T-helper 22 cell (primary cell): ENCODE data around the gene VPS18.

Experiments
- DNase-seq: peaks from one replicate; pipeline ENCODE4 v3.0.0-alpha.2; 2020; ENCODE audit warnings: low read depth

Gene VPS18

DNA sequence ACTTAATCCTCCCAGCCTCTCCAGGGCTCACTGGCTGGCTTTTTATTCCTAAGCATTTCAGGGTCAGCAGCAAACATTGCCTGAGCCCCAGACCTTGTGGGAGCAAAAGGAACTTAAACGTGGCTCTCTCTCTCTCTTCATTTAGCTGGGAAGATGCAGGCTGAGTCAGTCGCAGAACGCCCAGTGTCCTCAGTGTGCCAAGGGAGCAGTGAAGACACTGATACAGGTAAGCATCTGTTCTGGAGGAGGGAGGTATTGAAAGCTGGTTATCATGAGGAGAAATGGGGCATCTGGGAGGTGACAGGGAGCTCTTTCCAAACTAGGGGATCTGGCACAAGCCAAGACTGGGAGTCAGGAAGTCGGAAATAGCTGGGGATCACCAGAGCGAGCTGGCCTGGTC lies 24.6 kb upstream of the VPS18 start:
- DNase-seq: no peak

DNA sequence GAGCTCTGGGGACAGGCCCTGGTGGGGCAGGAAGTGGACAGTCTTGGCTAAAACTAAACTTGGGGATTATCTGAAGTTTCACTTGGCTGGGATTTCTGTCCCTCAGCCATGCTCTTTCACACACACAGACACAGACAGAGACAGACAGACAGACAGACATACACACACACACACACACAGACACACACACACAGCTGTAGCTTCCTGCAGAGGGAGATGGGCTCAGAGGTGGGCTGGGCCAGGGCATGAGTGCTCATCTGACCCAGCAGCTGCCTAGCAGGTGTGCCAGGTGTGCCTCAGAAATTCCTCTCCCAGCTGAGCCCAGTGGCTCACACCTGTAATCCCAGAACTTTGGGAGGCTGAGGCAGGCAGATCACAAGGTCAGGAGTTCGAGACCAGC lies 23.5 kb upstream of the VPS18 start:
- no peak for DNase-seq

GRCh38 chr15:40871749-40872617 lies 22.3 kb upstream of the VPS18 start:
- no peak for DNase-seq

GRCh38 chr15:40872791-40873693 lies 21.2 kb upstream of the VPS18 start:
- no peak for DNase-seq

GRCh38 chr15:40873694-40874561 lies 20.3 kb upstream of the VPS18 start, which contains the start of gene RHOV:
RHOV (minus strand) TSS chr15:40874234; CDS start chr15:40874139, 95 bp downstream.
- peak; percentile 48 for DNase-seq

DNA sequence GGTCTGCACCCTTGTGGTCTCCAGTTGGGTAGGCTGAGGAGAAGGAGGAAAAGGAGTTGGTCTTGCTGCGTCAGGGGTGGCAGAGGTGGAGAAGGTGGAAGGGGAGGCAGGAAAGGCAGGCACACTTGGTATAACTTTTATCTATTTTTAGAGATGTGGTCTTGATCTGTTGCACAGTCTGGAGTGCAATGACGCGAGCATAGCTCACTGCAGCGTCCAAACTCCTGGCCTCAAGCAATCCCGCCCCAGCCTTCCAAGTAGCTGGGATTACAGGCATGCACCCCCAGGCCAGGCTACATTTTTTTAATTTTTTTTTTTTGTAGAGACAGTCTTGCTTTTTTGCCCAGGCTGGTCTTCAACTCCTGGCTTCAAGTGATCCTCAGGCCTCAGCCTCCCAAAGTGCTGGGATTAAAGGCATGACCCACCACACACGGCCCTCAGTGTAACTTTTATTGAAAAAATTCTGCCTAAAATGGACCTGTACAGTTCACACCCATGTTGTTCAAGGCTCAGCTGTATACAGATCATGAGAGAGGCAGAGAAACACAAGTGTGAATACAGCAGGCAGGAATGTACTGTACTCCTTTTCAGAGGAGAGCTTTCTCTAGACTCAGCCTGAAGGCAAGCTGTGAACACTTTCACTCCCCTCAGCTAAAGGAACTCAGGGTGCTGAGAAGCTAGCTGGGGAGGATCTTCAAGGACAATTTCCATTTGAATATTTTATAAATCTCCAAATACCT lies 18.1 kb upstream of the VPS18 start:
- no peak for DNase-seq

- DNase-seq: no peak
These were observed 16.6 kb upstream of the VPS18 start for GRCh38 chr15:40877694-40878093.

DNA sequence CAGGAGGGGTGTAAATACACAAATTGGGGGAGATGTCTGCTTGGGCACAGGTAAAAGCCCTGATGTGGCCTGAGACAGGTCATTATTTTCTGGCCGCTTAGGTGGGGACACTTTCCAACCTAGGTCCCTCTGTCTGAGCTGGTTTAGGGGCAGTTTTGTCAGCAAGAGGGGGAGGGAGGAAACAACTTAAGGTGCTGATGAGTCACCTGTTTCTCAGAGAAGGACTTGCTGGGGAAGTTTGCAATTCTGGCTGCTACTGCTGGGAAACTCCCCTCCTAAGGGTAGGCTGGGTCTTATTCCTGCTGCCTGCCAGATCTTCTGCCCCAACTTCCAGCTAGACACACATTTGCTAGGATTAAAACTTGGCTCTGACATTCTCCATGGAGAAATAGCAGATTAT lies 15.5 kb upstream of the VPS18 start:
- DNase-seq: no peak

DNA sequence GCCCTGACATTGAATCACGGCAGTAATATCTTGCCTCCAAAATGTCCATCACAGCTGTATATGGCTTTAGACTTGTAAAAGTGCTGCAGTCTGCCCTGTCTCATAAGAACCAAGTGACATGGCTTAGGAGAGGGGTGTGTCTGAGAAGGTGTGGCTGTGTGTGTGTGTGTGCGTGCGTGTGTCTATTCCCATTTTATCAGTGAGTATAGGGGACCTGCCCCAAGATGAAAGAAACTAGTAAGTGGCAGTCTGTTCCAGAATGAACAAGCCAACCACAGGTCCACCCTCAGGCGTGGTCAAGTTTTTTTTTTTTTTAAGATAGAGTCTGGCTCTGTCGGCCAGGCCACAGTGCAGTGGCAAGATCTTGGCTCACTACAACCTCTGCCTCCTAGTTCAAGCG lies 14.6 kb upstream of the VPS18 start:
- no peak for DNase-seq

DNA sequence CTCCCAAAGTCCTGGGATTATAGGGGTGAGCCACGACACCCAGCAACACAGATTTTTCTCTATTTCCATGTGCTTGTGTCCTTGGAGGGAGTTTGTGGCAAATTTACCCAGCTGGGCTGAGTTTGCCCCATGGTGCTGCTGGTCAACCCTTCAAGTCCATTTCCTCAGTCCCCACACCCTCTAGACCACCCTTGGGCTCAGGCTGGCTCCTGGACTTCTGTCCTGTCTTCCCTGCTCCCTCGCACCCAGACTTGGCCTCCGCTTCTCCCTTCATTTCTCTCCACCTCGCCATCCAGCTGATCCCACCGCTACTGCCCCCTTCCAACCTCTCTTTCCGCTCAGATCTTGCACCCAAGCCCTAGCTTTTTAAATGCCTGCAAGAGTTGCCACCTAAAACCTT lies 12.9 kb upstream of the VPS18 start:
- no peak for DNase-seq

DNA sequence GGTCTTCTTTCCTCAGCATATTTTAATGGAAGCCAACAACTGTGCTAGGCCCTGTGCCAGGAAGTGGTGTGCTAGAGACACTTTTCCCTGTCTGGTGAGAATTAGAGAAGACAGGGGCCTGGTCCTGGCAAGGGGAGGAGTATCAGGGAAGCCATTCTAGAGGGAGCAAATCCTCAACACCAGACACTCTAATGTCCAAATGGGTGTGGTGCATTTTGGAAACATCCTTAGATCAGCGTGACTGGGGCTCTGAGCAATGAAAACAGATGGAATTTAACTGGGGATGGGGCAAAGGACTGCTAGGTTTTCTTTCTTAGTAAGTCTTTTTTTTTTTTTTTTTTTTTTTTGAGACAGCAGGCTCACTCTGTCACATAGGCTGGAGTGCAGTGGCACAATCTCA lies 7.7 kb upstream of the VPS18 start:
- DNase-seq: no peak

- no peak for DNase-seq
These were observed 5.1 kb upstream of the VPS18 start for GRCh38 chr15:40889112-40889511.

DNA sequence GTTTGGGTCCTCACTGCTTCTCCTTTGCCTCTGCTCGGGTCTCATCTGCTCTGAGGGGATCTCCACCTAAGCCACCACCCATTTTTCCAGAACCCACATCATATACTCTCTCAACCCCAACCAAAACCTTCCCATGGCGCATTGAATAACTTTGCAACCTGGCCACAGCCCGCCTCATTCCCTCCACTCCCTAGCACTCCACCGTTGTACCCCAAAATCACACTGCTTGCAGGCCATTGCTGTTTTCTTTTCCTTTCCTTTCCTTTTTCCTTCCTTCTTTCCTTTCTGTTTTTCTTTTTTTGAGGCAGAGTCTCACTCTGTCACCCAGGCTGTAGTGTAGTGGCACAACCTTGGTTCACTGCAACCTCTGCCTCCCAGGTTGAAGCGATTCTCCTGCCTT lies 3.1 kb upstream of the VPS18 start:
- no peak for DNase-seq

- no peak for DNase-seq
These were observed 2.3 kb upstream of the VPS18 start for GRCh38 chr15:40891810-40892446.

DNA sequence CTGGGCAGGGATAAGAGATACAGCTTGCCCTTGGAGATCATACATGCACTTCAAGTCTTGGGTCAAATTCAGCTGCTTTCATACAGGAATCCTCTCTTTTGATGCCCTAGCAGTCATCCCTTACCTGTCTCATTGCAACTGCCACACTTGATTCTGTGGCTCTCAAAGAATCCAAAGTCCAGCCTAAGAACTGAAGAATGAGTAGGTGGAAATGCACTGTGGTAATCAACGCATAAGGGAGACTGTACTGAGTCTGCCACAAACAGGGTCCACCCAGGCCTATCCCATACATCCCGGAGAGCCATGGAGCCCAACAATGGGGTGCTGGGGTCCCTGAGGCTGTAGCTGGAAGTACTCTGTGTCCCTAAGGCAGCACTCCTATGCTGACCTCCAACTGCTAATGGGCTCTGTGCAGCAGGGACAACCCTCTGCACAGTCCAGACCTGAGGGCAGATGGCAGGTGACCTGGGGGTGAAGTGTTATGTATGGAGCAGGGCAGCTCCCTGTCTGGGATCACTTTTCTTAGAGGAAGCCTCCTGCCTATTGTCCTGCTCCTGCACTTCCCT lies 1.7 kb upstream of the VPS18 start:
- no peak for DNase-seq

DNA sequence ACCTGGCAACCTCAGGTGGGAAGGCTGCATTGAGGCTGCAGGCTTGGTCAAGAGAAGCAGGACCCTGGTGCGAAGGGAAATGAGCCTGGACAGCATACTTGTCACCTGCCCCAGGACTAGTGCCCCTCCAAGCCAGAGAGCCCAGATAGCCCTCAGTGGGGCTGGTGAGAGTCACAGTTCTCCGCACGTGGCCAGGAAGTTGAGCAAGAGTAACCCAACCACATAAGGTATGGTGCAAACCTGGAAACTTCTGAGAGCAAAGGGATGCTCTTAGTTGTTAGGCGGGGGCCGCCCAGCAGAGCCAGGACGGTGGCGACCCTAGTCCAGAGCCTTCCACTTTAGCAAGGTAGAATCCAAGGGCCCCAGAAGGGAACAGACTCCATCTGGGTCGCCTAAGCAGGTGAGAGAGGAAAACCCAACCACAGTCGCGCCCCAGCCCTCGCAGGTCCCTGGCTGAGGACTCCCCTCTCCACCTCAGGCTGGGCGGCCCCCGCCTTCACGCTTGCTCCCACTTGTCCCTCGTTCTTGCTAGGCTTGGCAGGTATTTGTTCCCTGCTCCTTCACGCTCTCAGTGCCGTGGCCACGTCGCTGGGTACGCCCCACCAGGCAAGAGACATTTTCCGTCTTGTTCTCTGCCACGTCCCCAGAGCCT lies 1.1 kb upstream of the VPS18 start:
- no peak for DNase-seq

- DNase-seq: peak; percentile 40
These were observed 615 bp downstream of the VPS18 start for GRCh38 chr15:40894681-40895448.

DNA sequence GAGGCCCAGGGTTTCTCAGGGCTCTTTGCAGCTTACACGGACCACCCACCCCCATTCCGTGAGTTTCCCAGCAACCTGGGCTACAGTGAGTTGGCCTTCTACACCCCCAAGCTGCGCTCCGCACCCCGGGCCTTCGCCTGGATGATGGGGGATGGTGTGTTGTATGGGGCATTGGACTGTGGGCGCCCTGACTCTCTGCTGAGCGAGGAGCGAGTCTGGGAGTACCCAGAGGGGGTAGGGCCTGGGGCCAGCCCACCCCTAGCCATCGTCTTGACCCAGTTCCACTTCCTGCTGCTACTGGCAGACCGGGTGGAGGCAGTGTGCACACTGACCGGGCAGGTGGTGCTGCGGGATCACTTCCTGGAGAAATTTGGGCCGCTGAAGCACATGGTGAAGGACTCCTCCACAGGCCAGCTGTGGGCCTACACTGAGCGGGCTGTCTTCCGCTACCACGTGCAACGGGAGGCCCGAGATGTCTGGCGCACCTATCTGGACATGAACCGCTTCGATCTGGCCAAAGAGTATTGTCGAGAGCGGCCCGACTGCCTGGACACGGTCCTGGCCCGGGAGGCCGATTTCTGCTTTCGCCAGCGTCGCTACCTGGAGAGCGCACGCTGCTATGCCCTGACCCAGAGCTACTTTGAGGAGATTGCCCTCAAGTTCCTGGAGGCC lies 5.4 kb downstream of the VPS18 start:
- no peak for DNase-seq
